SJCRH30 (cell line): ENCODE measurements around the gene ITGB8. TPM values are rescaled to one million over a fixed set of nuclear protein-coding genes. Genes with fewer than 3 reads are reported as not detected.
"Not testable (repeated sequence)": the region's sequence is repeated elsewhere in the genome, so short reads cannot be mapped to it uniquely, and the experiment has no call there.

Experiments
- DNase-seq, 2 experiments: peaks; one replicate each; pipeline ENCODE4 v3.0.0-alpha.2; 2015 to 2020
- H3K27ac ChIP-seq: fragments of 250-450 bp; sonication (Bioruptor Pico); 2 replicates; pipeline ENCODE4 v1.5.1; 2020; ENCODE audit warnings: mild to moderate bottlenecking, moderate library complexity
- H3K27me3 ChIP-seq: fragments of 250-450 bp; sonication (Bioruptor Pico); 2 replicates; pipeline ENCODE4 v1.5.1; 2020; ENCODE audit warnings: mild to moderate bottlenecking, moderate library complexity
- H3K36me3 ChIP-seq: fragments of 250-450 bp; sonication (Bioruptor Pico); 2 replicates; pipeline ENCODE4 v1.5.1; 2020; ENCODE audit warnings: mild to moderate bottlenecking, moderate library complexity
- H3K4me1 ChIP-seq: fragments of 250-450 bp; sonication (Bioruptor Pico); 2 replicates; pipeline ENCODE4 v1.5.1; 2020; ENCODE audit warnings: mild to moderate bottlenecking, moderate library complexity
- H3K4me3 ChIP-seq: fragments of 250-450 bp; sonication (Bioruptor Pico); 2 replicates; pipeline ENCODE4 v1.5.1; 2020; ENCODE audit warnings: mild to moderate bottlenecking, moderate library complexity
- H3K9me3 ChIP-seq: fragments of 250-450 bp; sonication (Bioruptor Pico); replicated peaks from 2 replicates; pipeline ENCODE4 v1.5.1; 2020; ENCODE audit warnings: mild to moderate bottlenecking, moderate library complexity
- total RNA-seq: library from RNA; depleted of rRNA; stranded (reverse); fragments of >200 nt; shearing (Covaris generic); gene quantifications from 2 replicates; pipeline ENCODE4 v1.2.3, GENCODE V29; 2014

The ITGB8 gene
- total RNA-seq, 1 experiment from 2014 or later = 40.0 TPM

- H3K27ac ChIP-seq = no peak overlapping the region
Observed at GRCh38 chr7:20301311-20301939, 29.3 kb upstream of the ITGB8 start.

GRCh38 chr7:20302300-20302699 lies 28.4 kb upstream of the ITGB8 start:
- not testable (repeated sequence) for H3K27me3 ChIP-seq, DNase-seq, H3K4me3 ChIP-seq, H3K9me3 ChIP-seq, H3K36me3 ChIP-seq, H3K27ac ChIP-seq
- H3K4me1 ChIP-seq = peaks cover 32% of the 10 kb centered on the region

More at GRCh38 chr7:20301311-20301939, 29.3 kb upstream of the ITGB8 start:
- no peak for DNase-seq
- H3K4me3 ChIP-seq = no peak overlapping the region
- H3K36me3 ChIP-seq = no peaks in the 10 kb centered on the region
- H3K4me1 ChIP-seq = peaks cover 27% of the 10 kb centered on the region
- H3K9me3 ChIP-seq = peaks cover 4% of the 10 kb centered on the region; the same call in 1 of the 2 replicates
- no peaks in the 10 kb centered on the region for H3K27me3 ChIP-seq

GRCh38 chr7:20302891-20303290 lies 27.8 kb upstream of the ITGB8 start:
- no peak for DNase-seq
- no peak overlapping the region for H3K27ac ChIP-seq
- no peaks in the 10 kb centered on the region for H3K36me3 ChIP-seq
- H3K4me1 ChIP-seq = peaks cover 38% of the 10 kb centered on the region
- no peak overlapping the region for H3K4me3 ChIP-seq
- no peaks in the 10 kb centered on the region for H3K27me3 ChIP-seq
- peaks cover 4% of the 10 kb centered on the region; the same call in 1 of the 2 replicates for H3K9me3 ChIP-seq

GRCh38 chr7:20304366-20304765 lies 26.3 kb upstream of the ITGB8 start:
- Histone ChIP-seq H3K4me3 (no peak overlapping the region), H3K27ac (no peak overlapping the region), H3K4me1 (peaks cover 29% of the 10 kb centered on the region), H3K36me3 (no peaks in the 10 kb centered on the region), H3K9me3 (no peaks in the 10 kb centered on the region), H3K27me3 (no peaks in the 10 kb centered on the region)
- DNase-seq = no peak

- H3K27me3 ChIP-seq = no peaks in the 10 kb centered on the region
- no peaks in the 10 kb centered on the region for H3K9me3 ChIP-seq
- H3K36me3 ChIP-seq = no peaks in the 10 kb centered on the region
- H3K4me3 ChIP-seq = no peak overlapping the region
- no peak overlapping the region for H3K27ac ChIP-seq
- no peak for DNase-seq
- H3K4me1 ChIP-seq = peaks cover 27% of the 10 kb centered on the region
Observed at GRCh38 chr7:20305726-20306125, 25.0 kb upstream of the ITGB8 start.

- no peaks in the 10 kb centered on the region for H3K9me3 ChIP-seq
- H3K4me3 ChIP-seq = no peak overlapping the region
- H3K4me1 ChIP-seq = peaks cover 27% of the 10 kb centered on the region
- H3K27me3 ChIP-seq = no peaks in the 10 kb centered on the region
- no peaks in the 10 kb centered on the region for H3K36me3 ChIP-seq
- peak; percentile 20 to 46 for DNase-seq
- H3K27ac ChIP-seq = peak overlapping the region; percentile 7
Observed at GRCh38 chr7:20306180-20306946, 24.3 kb upstream of the ITGB8 start.

GRCh38 chr7:20307119-20307518 lies 23.6 kb upstream of the ITGB8 start:
- Histone ChIP-seq H3K4me1 (peaks cover 20% of the 10 kb centered on the region), H3K4me3 (no peak overlapping the region), H3K9me3 (no peaks in the 10 kb centered on the region), H3K27ac (peak overlapping the region; percentile 7), H3K27me3 (no peaks in the 10 kb centered on the region), H3K36me3 (no peaks in the 10 kb centered on the region)
- peak in 1 of 2 experiments; percentile 38 for DNase-seq

GRCh38 chr7:20307901-20308300 lies 22.8 kb upstream of the ITGB8 start:
- no peak overlapping the region for H3K27ac ChIP-seq
- H3K9me3 ChIP-seq = no peaks in the 10 kb centered on the region
- no peaks in the 10 kb centered on the region for H3K27me3 ChIP-seq
- no peak for DNase-seq
- no peaks in the 10 kb centered on the region for H3K36me3 ChIP-seq
- H3K4me3 ChIP-seq = no peak overlapping the region
- H3K4me1 ChIP-seq = peaks cover 20% of the 10 kb centered on the region

GRCh38 chr7:20310301-20310700 lies 20.4 kb upstream of the ITGB8 start:
- Histone ChIP-seq H3K4me3 (no peak overlapping the region), H3K9me3 (no peaks in the 10 kb centered on the region)

GRCh38 chr7:20310963-20311742 lies 19.5 kb upstream of the ITGB8 start:
- Histone ChIP-seq H3K27me3 (no peaks in the 10 kb centered on the region), H3K4me3 (no peak overlapping the region), H3K27ac (no peak overlapping the region), H3K9me3 (no peaks in the 10 kb centered on the region), H3K4me1 (peaks cover 20% of the 10 kb centered on the region), H3K36me3 (no peaks in the 10 kb centered on the region)
- peak in 1 of 2 experiments; percentile 74 for DNase-seq

More at GRCh38 chr7:20310301-20310700, 20.4 kb upstream of the ITGB8 start:
- no peak overlapping the region for H3K27ac ChIP-seq
- H3K36me3 ChIP-seq = no peaks in the 10 kb centered on the region
- no peak for DNase-seq
- peaks cover 20% of the 10 kb centered on the region for H3K4me1 ChIP-seq
- no peaks in the 10 kb centered on the region for H3K27me3 ChIP-seq

GRCh38 chr7:20311743-20312042 lies 19.0 kb upstream of the ITGB8 start:
- no peak overlapping the region for H3K27ac ChIP-seq
- no peaks in the 10 kb centered on the region for H3K9me3 ChIP-seq
- peaks cover 15% of the 10 kb centered on the region for H3K4me1 ChIP-seq
- no peaks in the 10 kb centered on the region for H3K36me3 ChIP-seq
- no peaks in the 10 kb centered on the region for H3K27me3 ChIP-seq
- DNase-seq = no peak
- H3K4me3 ChIP-seq = no peak overlapping the region

GRCh38 chr7:20312562-20312961 lies 18.1 kb upstream of the ITGB8 start:
- Histone ChIP-seq H3K4me3 (no peak overlapping the region), H3K9me3 (no peaks in the 10 kb centered on the region), H3K36me3 (no peaks in the 10 kb centered on the region), H3K4me1 (peaks cover 7% of the 10 kb centered on the region; the same call in 1 of the 2 replicates), H3K27me3 (no peaks in the 10 kb centered on the region), H3K27ac (no peak overlapping the region)
- DNase-seq = no peak

GRCh38 chr7:20313626-20314025 lies 17.1 kb upstream of the ITGB8 start:
- no peaks in the 10 kb centered on the region for H3K9me3 ChIP-seq
- no peak overlapping the region for H3K4me3 ChIP-seq
- no peaks in the 10 kb centered on the region for H3K36me3 ChIP-seq
- H3K27ac ChIP-seq = no peak overlapping the region
- no peaks in the 10 kb centered on the region for H3K27me3 ChIP-seq
- no peak for DNase-seq
- no peaks in the 10 kb centered on the region for H3K4me1 ChIP-seq

GRCh38 chr7:20314198-20314597 lies 16.5 kb upstream of the ITGB8 start:
- no peak overlapping the region for H3K4me3 ChIP-seq
- no peaks in the 10 kb centered on the region for H3K27me3 ChIP-seq
- no peak overlapping the region for H3K27ac ChIP-seq
- no peaks in the 10 kb centered on the region for H3K4me1 ChIP-seq
- DNase-seq = no peak
- no peaks in the 10 kb centered on the region for H3K9me3 ChIP-seq
- H3K36me3 ChIP-seq = no peaks in the 10 kb centered on the region

GRCh38 chr7:20316706-20317105 lies 14.0 kb upstream of the ITGB8 start:
- no peak overlapping the region for H3K27ac ChIP-seq
- H3K9me3 ChIP-seq = no peaks in the 10 kb centered on the region
- H3K4me1 ChIP-seq = peaks cover 13% of the 10 kb centered on the region
- DNase-seq = no peak
- no peaks in the 10 kb centered on the region for H3K27me3 ChIP-seq
- H3K4me3 ChIP-seq = no peak overlapping the region
- no peaks in the 10 kb centered on the region for H3K36me3 ChIP-seq
